Suppressor macrophage treated with lipopolysaccharide for 1 hour (primary cell): ENCODE results near the gene PRKCH.

Experiments used
- DNase-seq, 3 donors: peaks; one replicate each; pipeline ENCODE4 v3.0.0-alpha.2; 2020 to 2022

Gene PRKCH

DNA sequence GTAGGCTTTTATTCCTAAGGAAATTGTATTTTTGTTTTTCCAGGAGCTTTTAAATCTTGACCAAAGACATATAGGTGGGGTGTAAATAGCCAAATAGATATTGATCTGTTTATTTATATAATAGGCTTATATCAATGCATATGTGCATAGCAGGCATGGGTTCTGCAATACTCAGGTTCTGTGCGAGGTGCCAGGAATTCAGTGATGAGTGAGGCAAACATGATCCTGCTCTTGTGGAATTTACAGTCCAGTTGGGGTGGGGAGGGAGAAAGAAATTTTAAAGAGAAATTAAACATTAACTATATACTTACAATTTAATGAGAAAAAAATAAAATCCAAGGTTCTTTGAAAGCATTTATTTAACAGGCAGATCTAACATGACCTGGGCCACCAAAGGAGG is 213.7 kb downstream of the PRKCH start:
- DNase-seq, result no peak

- DNase-seq, result no peak
Observed at GRCh38 chr14:61535458-61535857, 214.1 kb downstream of the PRKCH start.

DNA sequence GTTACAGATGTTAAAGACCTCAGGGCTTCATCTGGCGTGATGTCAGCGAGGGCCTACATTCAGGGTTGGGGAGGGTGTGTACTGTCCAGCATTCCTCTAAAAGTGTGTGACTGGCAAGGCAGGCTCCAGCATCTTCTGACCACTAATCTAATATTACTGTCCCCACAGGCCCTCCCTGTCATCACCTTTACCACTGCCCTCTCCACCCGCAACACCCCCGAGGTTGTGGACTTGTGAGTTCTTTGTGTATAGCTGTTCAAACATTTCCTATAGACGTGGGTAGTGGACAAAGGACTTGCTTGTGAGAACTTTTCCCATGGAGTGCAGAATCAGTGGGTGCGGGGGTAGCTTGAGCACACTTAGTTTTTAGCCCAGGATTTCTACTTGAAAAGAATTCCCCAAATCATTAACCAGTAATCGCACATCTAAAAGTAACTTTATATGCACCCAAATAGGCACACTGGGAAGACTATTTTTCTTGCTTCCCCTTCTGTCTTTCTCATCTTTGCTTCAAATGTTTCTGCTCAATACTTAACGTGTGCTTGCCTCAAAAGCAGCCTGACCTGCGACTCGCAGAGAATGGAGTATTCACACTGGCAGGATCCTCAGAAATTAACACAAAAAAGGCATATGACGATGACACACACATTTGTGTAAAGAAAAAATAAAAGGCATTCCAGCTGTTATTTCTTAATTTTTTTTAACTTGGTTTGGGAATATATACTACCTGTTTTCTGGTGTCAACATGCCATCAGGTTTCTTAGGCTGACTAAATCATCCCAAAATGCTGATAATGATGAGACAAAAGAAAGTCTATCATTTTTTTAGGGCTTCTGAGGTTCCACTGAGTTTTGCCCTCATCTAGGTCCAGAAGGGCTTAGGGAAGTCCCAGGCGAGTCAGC is 215.5 kb downstream of the PRKCH start:
- DNase-seq, result peak in 2 of 3 donors; percentile 62 to 72

- peak in 2 of 3 donors; percentile 62 to 69 for DNase-seq
Observed at GRCh38 chr14:61537563-61538463, 216.4 kb downstream of the PRKCH start.

GRCh38 chr14:61538464-61539022 is 217.2 kb downstream of the PRKCH start:
- no peak for DNase-seq

DNA sequence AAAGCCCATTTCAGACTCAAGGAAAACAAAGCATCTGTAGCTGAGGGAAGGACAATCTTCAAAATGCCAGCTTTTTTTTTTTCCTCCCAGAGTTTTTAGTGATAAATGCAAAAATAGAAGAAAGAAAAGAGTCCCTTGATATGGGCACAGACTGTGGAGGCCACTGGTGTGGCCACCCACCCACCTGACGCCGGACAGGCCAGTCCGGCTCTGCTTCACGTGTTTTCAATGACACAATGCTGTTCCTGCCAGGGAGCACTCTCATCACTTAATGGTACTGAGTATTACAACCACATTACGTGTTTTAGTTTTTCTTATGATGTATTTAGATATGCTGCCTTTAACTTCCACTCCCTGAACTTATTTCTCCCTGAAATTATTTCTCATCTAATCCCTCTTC is 218.3 kb downstream of the PRKCH start:
- DNase-seq, result no peak

- no peak for DNase-seq
Observed at GRCh38 chr14:61540931-61541330, 219.6 kb downstream of the PRKCH start.

DNA sequence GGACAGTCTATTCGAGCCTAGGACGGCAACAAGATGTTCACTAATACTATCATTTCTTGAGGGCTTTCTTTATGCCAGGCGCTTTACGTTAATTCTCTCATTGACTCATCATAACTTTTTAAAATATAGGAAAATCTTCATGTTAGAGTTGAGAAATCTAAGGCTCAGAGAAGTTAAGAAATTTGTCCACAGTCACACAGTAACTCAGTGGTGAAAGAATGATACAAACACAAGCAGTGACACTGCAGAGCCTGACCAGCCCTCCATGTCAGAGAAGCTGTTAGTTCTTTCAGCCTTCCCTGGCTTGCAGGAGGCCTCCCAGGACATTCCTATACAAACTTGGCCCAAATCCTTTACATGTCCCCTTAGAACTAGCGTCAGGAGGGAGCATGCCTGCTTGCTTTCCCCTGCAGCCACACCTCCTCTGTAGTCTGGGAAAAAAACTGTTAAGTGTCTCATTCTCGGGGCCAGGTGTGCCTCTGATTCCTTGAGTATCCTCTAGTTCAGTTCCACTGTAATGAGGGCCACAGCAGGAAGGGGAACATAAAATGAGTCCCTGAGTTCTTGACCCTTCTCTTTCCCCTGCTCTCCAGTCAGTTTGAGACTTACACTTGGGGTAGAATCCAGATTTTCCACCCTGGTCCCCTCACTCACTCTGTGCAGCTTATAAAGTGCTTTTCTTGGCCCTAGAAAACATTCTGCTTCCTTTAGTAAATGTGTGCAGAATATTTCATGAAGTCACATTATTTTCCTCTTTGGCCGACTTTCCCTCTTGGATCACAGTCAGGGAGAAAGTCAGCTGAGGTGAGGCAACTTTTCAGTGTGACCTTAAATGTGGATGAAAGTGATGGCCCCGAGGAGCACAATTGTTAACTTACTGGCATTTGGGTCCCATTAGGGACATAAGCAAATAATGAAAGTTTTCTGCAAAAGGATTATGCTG is 221.7 kb downstream of the PRKCH start:
- DNase-seq, result no peak

GRCh38 chr14:61543946-61544345 is 222.6 kb downstream of the PRKCH start:
- DNase-seq, result no peak

DNA sequence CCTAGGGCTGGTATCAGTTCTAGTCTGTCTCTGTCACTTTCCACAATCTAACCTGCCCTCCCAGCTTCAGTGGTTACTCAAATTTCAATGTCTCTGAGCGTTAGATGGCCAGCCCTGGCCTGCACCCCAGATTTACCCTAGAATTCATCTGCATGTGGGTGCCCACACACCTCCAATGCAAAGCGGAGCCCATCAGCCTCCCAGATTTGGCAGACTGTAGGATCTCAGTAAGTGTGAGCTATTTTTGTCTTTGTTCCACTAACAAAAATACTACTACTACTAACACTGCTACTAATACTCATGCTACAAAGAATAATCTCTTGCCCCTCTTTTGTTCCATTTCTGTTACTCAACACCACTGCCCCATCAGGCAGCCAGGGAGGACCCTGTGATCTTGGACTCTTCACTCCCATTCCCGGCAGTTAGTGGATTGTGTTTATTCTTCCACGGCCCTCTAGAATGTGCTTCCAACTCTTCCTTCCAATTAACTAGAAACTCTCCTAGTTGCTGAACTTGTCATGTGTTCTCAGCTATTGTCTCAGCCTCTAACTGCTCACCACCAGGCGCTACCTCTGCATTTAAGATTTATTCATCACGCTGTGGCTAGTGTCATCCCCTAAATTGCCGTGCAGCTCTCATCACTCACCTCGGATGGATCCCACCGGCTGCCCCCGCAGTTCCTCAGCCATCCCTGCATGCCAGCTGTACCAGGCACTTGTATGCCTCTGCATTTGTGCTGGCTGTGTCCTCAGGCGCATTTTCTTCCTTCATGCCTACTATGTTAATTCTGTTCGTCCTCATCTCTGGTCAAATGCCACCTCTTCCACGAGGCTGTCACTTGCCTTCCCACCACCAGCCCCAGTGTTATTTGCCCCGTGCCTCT is 223.3 kb downstream of the PRKCH start:
- DNase-seq, result no peak

- DNase-seq, result peak in 1 of 3 donors; percentile 21
Observed at GRCh38 chr14:61545726-61546455, 224.5 kb downstream of the PRKCH start.

DNA sequence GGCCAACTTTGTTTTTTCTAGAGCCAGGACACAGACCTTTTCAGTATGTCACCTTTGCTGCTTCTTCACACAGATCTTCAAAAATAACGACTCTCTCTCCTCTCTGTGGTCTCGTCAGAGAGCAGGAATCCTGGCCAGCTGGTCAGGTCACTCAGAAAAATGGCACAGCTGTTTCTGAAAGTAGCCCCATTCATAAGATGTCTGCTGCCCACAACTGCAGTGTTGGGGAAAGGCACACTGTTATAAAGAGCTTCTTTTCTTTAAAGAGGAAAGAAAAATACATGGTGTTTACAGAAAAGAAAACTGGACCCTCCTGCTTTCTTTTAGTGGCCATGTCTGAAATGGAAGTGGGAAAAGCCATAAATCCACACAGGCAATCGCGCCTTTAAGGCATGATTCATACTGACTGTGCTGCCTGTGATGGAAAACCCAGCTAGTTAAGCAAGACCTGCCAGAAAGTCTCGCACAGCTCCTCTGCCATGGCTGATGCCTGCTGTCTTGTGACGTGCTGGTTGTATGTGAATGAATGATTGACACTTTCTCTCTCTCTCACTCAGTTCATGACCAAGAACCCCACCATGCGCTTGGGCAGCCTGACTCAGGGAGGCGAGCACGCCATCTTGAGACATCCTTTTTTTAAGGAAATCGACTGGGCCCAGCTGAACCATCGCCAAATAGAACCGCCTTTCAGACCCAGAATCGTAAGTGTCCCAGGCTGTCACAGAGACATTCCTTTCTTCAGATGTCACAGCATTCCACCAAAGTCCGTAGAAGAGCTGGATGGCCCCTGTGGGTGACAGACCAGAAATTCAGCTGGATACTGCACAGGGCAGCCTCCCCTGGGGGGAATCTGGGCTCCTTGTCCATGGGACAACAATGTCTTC is 226.0 kb downstream of the PRKCH start:
- DNase-seq, result peak; percentile 91 to 97 (median 93)

DNA sequence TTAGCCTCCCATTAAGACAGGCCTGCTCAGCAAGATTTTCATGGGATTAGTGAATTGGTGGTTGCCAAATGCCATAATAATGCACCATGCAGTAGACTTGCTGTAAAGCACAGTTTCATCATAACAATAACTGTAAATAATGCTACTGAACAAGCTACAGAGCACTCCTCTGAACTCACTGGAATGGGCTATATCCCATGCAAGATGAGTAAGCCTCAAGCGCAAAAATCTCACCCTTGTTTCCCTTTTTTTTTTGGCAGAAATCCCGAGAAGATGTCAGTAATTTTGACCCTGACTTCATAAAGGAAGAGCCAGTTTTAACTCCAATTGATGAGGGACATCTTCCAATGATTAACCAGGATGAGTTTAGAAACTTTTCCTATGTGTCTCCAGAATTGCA is 228.0 kb downstream of the PRKCH start:
- DNase-seq, result peak; percentile 82 to 97 (median 88)

- peak; percentile 83 to 99 (median 95) for DNase-seq
Observed at GRCh38 chr14:61551384-61551783, 230.0 kb downstream of the PRKCH start.

- no peak for DNase-seq
Observed at GRCh38 chr14:61552241-61552640, 230.9 kb downstream of the PRKCH start.

GRCh38 chr14:61553730-61554641 is 232.6 kb downstream of the PRKCH start:
- peak; percentile 89 to 97 (median 94) for DNase-seq

GRCh38 chr14:61555056-61555838 is 233.9 kb downstream of the PRKCH start:
- no peak for DNase-seq
